GM19193 (cell line): Measurements from ENCODE around the gene PCNA.
A peak's percentile ranks its signal among the peaks of the same experiment; 100 is the strongest.

Experiments
- POLR2A ChIP-seq: IDR thresholded peaks from 4 replicates; pipeline ENCODE4 v1.6.1; 2011; ENCODE audit not compliant: insufficient read depth, insufficient read length; ENCODE audit errors: extremely low read depth

PCNA gene

GRCh38 chr20:5126512-5127203, 6.9 kb upstream of the PCNA start, which contains the start of gene CDS2:
Gene CDS2, plus strand, starts transcription at chr20:5127008. Its CDS starts 85 bp downstream, at chr20:5127093.
- TF ChIP-seq POLR2A = peak; percentile 60

DNA sequence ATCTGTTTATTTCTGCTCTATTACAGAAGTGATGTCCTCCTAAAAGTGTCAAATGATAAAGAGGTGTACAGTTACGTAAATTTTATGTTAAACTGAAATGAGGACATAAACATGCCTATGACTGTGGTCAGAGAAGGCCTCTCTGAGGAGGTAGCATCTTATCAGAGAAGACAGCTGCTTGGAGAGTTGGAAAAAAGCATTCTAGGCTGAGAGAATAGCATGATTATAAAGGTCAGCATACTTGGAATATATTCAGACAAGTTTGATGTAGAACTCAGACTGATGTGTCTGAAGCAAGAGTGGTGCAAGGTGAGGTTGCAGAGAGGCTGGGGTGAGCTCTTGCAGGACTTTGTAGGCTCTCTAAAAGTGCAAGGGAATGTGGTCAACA, 3.1 kb upstream of the PCNA start:
- TF ChIP-seq POLR2A = no peak

GRCh38 chr20:5120185-5120476, 373 bp upstream of the PCNA start:
- TF ChIP-seq POLR2A = peak; percentile 64

- no peak for TF ChIP-seq POLR2A
These were observed 669 bp downstream of the PCNA start for GRCh38 chr20:5119143-5119434.

DNA sequence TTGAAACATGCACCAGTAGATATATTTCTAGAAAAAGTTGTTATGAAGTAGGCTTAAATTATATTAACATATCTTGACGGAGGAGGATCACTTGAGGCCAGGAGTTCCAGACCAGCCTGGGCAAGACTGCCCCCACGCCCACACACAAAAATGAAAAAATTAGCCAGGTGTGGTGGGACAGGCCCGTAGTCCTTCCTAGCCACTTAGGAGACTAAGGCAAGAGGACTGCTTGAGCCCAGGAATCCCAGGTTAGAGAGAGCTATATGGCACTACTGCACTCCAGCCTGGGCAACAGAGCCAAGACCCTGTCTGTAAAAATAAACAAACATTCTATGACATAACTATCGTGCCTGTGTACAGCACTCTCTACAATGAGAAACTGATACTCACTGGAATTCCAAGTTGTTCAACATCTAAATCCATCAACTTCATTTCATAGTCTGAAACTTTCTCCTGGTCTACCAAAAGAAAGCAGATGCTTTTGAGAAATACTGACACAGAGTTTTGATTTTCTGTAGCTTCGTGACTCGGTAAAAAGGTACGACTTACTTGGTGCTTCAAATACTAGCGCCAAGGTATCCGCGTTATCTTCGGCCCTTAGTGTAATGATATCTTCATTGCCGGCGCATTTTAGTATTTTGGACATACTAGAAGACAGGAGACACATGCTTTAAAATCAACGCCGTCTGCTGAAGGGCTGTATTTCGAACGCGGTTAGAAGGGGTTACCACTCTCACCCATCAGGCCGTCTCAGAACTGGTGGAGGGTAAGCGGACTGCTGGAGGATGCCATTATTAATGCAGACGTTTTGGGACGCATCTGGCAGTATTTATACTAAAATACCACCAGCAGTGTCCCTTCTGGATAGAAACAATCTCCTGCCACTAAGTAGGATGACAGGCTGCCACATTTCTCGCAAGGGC, 1.3 kb downstream of the PCNA start:
- no peak for TF ChIP-seq POLR2A

- no peak for TF ChIP-seq POLR2A
These were observed 2.9 kb downstream of the PCNA start for GRCh38 chr20:5116875-5117274.

- no peak for TF ChIP-seq POLR2A
These were observed 5.4 kb downstream of the PCNA start for GRCh38 chr20:5114403-5114802.

GRCh38 chr20:5113615-5113986, 6.2 kb downstream of the PCNA start:
- no peak for TF ChIP-seq POLR2A

GRCh38 chr20:5109276-5109675, 10.5 kb downstream of the PCNA start:
- no peak for TF ChIP-seq POLR2A

DNA sequence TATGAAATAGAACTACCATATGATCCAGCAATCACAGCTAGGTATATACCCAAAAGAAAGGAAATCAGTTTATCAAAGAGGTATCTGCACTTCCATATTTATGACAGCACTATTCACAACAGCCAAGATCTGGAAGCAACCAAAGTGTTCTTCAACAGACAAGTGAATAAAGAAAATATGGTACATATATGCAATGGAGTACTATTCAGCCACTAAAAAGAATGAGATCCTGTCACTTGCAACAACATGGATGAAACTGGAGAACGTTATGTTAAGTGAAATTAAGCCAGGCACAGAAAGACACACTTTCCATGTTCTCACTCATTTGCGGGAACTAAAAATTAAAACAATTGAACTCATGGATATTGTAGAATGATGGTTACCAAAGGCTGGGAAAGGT, 15.3 kb downstream of the PCNA start:
- no peak for TF ChIP-seq POLR2A

GRCh38 chr20:5100684-5101347, 18.9 kb downstream of the PCNA start:
- TF ChIP-seq POLR2A = no peak

GRCh38 chr20:5096463-5096862, 23.3 kb downstream of the PCNA start:
- TF ChIP-seq POLR2A = no peak

GRCh38 chr20:5095931-5096330, 23.8 kb downstream of the PCNA start:
- no peak for TF ChIP-seq POLR2A

DNA sequence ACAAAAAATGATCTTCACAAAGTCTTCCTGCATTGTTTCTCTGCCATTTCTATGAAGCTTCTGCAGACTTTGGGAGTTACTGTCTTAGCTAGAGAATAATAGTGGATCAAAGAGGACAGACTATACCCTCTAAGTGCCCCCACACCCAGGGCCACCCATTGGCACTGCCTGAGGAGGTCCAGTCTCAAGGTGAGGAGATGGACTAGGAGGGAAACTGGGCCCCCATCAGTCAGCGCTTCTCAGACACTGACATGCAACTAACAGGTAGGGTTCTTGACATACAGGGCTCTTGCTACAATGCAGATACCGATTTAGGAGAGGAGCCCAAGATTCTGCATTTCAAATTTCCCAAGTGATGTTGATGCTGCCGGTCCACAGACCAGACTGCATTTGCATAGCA, 24.3 kb downstream of the PCNA start:
- TF ChIP-seq POLR2A = no peak

GRCh38 chr20:5092765-5093339, 26.9 kb downstream of the PCNA start:
- TF ChIP-seq POLR2A = no peak

DNA sequence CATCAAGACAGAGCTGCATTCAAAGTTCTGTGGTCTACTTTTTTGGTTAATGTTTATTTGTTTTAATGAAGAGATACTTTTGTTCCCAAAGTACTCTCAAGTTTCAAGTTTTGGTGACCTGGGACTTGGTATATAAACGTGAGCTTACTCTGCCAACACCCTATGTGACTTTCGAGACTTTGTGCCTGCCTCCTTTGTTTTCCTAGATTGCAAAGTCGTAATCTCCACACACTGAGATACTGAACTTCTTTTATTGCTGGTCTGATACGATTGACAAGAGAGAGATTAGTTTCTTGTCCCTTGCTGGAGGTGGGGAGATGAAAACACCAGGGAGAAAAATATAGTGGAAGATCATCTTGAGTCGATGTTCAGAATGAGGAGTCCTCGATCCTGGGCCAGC, 27.9 kb downstream of the PCNA start:
- TF ChIP-seq POLR2A = no peak

DNA sequence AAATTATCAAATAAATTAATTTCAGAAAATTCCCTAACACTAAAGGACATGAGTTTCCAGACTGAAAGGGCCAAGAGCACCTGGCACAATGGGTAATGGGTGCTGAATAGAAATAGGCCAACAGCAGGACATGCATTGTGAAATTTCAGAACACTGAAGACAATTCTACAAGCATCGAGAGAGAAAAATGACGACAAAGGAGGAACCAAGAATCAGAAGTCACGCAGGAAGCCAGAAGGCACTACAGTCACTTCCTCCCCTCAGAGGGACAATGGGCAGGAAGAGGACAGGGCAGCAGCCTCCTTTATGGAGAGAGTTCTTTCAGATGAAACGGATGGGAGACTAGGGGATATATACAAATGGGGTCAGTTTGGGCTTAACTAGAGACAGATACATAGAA, 29.6 kb downstream of the PCNA start:
- no peak for TF ChIP-seq POLR2A

DNA sequence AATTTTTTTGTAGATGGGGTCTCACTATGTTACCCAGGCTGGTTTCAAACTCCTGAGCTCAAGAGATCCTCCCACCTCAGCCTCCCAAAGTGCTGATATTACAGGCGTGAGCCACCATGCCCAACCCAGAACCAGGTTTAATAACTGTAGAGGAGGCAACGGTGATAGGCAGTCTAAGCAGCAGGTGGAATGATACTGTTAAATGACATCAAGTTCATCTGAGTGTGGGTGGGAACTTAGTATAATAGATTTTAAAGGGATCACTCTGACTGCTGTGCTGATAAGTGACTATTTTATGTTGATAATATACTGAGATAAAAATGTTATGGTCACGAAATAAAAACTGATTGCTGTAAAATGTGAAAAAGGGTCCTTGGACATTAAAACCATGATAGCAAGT, 31.1 kb downstream of the PCNA start:
- no peak for TF ChIP-seq POLR2A
